ENCODE measurements around the gene SMYD3. TPM values are rescaled to one million over a fixed set of nuclear protein-coding genes. Genes with fewer than 3 reads are reported as not detected.
A peak's percentile ranks its signal among the peaks of the same experiment; 100 is the strongest.

SMYD3 gene
- total and polyA plus RNA-seq, 9 of the 15 experiments (the other 6 are each of a cell fraction or from before 2014, with no cell fraction given), result 128 to 440 (median 197) TPM

GRCh38 chr1:246182149-246182851, 324.8 kb downstream of the SMYD3 start:
- CTCF ChIA-PET (ENCODE audit: low intra/inter-chr PET ratio), result no interaction called here
- H2AFZ ChIP-seq (ENCODE audit: low read depth, low read length), result peak overlapping the region; percentile 42
- peak overlapping the region; percentile 67 for H3K27ac ChIP-seq (ENCODE audit: extremely low read depth, low read depth, low read length)
- no peak overlapping the region for H3K4me3 ChIP-seq
- WGBS (ENCODE audit: insufficient coverage, low coverage, missing lambda C conversion rate), result 0% methylated on average over 3 of the region's 3 CpGs
- H3K36me3 ChIP-seq (ENCODE audit: control insufficient read depth, insufficient read depth, low read length), result peaks cover 8% of the 10 kb centered on the region; the same call in 1 of the 3 replicates
- H4K20me1 ChIP-seq (replicated peaks; ENCODE audit: control insufficient read depth, insufficient read depth, low read length), result no peaks in the 10 kb centered on the region
- H3K27me3 ChIP-seq (ENCODE audit: control insufficient read depth in 2 of 2, insufficient read depth in 2 of 2, low read length in 2 of 2), result no peaks in the 10 kb centered on the region
- ATAC-seq (peak; percentile 32), FAIRE-seq (peak; percentile 23), DNase-seq (ENCODE audit: extremely low read depth in 1 of 4, low spot score in 3 of 4) (peak; percentile 43 to 81 (median 57))
- no peaks in the 10 kb centered on the region for H3K9me1 ChIP-seq (ENCODE audit: control insufficient read depth, insufficient read depth, low read length)
- intact Hi-C loops (cut with micrococcal nuclease) (loop anchor here (1.0 kb wide), 1 partner anchor 11 kb away; no protein-coding TSS in a partner anchor), in situ Hi-C loops (cut with MboI) (no loop called here)
- BruUV-seq (replicated peaks), result no TSS peak
- H3K4me2 ChIP-seq (ENCODE audit: insufficient read depth, low read length), result peak overlapping the region; percentile 48
- peaks cover 76% of the 10 kb centered on the region for H3K79me2 ChIP-seq (ENCODE audit: control insufficient read depth, insufficient read depth, low read length)
- H3K4me1 ChIP-seq (replicated peaks in 1 of 2; ENCODE audit: control insufficient read depth in 2 of 2, insufficient read depth in 2 of 2, low read length in 2 of 2), result peaks cover 0 to 52% of the 10 kb centered on the region in 2 experiments; a peak in 4 of 5 replicates
- no peaks in the 10 kb centered on the region for H3K9me3 ChIP-seq (replicated peaks; ENCODE audit: control insufficient read depth, insufficient read depth, low read depth, low read length)
- POLR2A ChIA-PET, result interaction anchor here (1.2 to 1.5 kb wide), 3 partner anchors 10 to 32 kb away, joined by 4 to 5 read pairs (median 4); no protein-coding TSS in a partner anchor
- H3K9ac ChIP-seq (ENCODE audit: insufficient read depth in 1 of 2, low read depth in 2 of 2, low read length in 2 of 2), result peak overlapping the region in 1 of 2 experiments; percentile 10; a peak in 1 of 4 replicates
- TF ChIP-seq SMARCE1 (IDR thresholded peaks at IDR 0.05) (peak; percentile 98), HEY1 (CRISPR knock-in tag; IDR thresholded peaks at IDR 0.05; ENCODE audit: borderline replicate concordance) (no peak), KDM1A (IDR thresholded peaks at IDR 0.05) (peak; percentile 35 to 83; a peak in 3 of 4 replicates), MTA1 (IDR thresholded peaks at IDR 0.05; ENCODE audit: borderline replicate concordance) (peak; percentile 94), EP400 (IDR thresholded peaks at IDR 0.05) (peak; percentile 71), HDAC2 (IDR thresholded peaks at IDR 0.05) (peak; percentile 89), NCOA6 (IDR thresholded peaks at IDR 0.05) (0 out of 2 replicates have a peak, but pooled peaks have one; percentile 10), TAL1 (IDR thresholded peaks at IDR 0.05) (peak; percentile 33; the same call in 1 of the 2 replicates), NCOA1 (IDR thresholded peaks at IDR 0.05; ENCODE audit: low read depth) (peak; percentile 86), GATAD2A (IDR thresholded peaks at IDR 0.05) (peak; percentile 99), HDAC1 (IDR thresholded peaks at IDR 0.05) (peak in 1 of 2 experiments; percentile 95; a peak in 2 of 4 replicates), ATF7 (IDR thresholded peaks at IDR 0.05) (peak; percentile 96), NONO (IDR thresholded peaks at IDR 0.05; ENCODE audit: low read depth in 2 of 2, low read length in 1 of 2) (0 out of 4 replicates have a peak, but pooled peaks of 1 of the 2 experiments have one; percentile 5), CEBPG (CRISPR knock-in tag; IDR thresholded peaks at IDR 0.05) (no peak), CEBPG (tag; conservative IDR thresholded peaks at IDR 0.05 in 1 of 2, IDR thresholded peaks at IDR 0.05 in 1 of 2) (no peak; a peak in 1 of 4 replicates), ESRRA (IDR thresholded peaks at IDR 0.05; ENCODE audit: borderline replicate concordance, low read depth) (peak; percentile 31; the same call in 1 of the 2 replicates), ZNF699 (CRISPR knock-in tag; IDR thresholded peaks at IDR 0.05; ENCODE audit: insufficient replicate concordance) (no peak), MLLT1 (IDR thresholded peaks at IDR 0.05) (peak; percentile 80)
- TF ChIP-seq, protein P1, sequence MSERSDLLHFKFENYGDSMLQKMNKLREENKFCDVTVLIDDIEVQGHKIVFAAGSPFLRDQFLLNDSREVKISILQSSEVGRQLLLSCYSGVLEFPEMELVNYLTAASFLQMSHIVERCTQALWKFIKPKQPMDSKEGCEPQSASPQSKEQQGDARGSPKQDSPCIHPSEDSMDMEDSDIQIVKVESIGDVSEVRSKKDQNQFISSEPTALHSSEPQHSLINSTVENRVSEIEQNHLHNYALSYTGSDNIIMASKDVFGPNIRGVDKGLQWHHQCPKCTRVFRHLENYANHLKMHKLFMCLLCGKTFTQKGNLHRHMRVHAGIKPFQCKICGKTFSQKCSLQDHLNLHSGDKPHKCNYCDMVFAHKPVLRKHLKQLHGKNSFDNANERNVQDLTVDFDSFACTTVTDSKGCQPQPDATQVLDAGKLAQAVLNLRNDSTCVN (CRISPR knock-in tag; IDR thresholded peaks at IDR 0.05), result 0 out of 2 replicates have a peak, but pooled peaks have one; percentile 23
- TF ChIP-seq, protein P2, sequence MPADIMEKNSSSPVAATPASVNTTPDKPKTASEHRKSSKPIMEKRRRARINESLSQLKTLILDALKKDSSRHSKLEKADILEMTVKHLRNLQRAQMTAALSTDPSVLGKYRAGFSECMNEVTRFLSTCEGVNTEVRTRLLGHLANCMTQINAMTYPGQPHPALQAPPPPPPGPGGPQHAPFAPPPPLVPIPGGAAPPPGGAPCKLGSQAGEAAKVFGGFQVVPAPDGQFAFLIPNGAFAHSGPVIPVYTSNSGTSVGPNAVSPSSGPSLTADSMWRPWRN (IDR thresholded peaks at IDR 0.05; ENCODE audit: low read depth), result 0 out of 2 replicates have a peak, but pooled peaks have one; percentile 36

All from K562 (cell line).